SK-N-SH (cell line): ENCODE data around the gene TBX4. TPM values are rescaled to one million over a fixed set of nuclear protein-coding genes. Genes with fewer than 3 reads are reported as not detected.

Source experiments
- CTCF ChIA-PET: fragments of 300-600, 350-600 bp; formaldehyde crosslinking; extraction: SDS; loops from one replicate; lab custom pipeline; 2021; lab: Yijun Ruan, JAX
- POLR2A ChIA-PET: fragments of 350-600 bp; sonication (Branson Sonifier 250); formaldehyde crosslinking; extraction: SDS; loops from one replicate; lab custom pipeline; 2020; ENCODE audit warnings: antibody characterized with exemption, inconsistent platforms; lab: Yijun Ruan, JAX
- DNase-seq: peaks from one replicate; pipeline ENCODE4 v3.0.0; 2012
- H2AFZ ChIP-seq: fragments of 200-600 bp; sonication (generic); 2 replicates; pipeline ENCODE4 v1.8.1; 2016; ENCODE audit warnings: antibody characterized with exemption, mild to moderate bottlenecking, low read depth
- H3F3A ChIP-seq: fragments of 200-600 bp; sonication (generic); replicated peaks from 2 replicates; pipeline ENCODE3; 2016; ENCODE audit warnings: antibody characterized with exemption, mild to moderate bottlenecking; ENCODE audit not compliant: insufficient read depth
- H3K27ac ChIP-seq, 2 experiments: fragments of 200-500 bp in 1 of 2; fragments of 200-600 bp in 1 of 2; sonication (Bioruptor generic) in 1 of 2; sonication (generic), shearing (Covaris generic) in 1 of 2; 2 replicates each; pipeline versions ENCODE4 v1.5.1 to v1.6.1; 2014 to 2016; ENCODE audit warnings: low read depth in 2 of 2, inconsistent platforms in 1 of 2, low read length in 1 of 2, mild to moderate bottlenecking in 1 of 2, mixed read lengths in 1 of 2
- H3K27me3 ChIP-seq: fragments of 200-600 bp; sonication (generic), shearing (Covaris generic); 2 replicates; pipeline ENCODE4 v1.6.1; 2016; ENCODE audit warnings: mixed run types; ENCODE audit not compliant: insufficient read depth
- H3K36me3 ChIP-seq, 2 experiments: fragments of 200-500 bp in 1 of 2; fragments of 200-600 bp in 1 of 2; sonication (Bioruptor generic) in 1 of 2; sonication (generic) in 1 of 2; replicated peaks in 1 of 2; 2 replicates each; pipeline versions ENCODE3 to v1.5.1; 2014 to 2016; ENCODE audit warnings: low read length in 1 of 2, mild to moderate bottlenecking in 1 of 2; ENCODE audit not compliant: insufficient read depth in 2 of 2, control insufficient read depth in 1 of 2
- H3K4me1 ChIP-seq, 2 experiments: fragments of 200-500 bp in 1 of 2; fragments of 200-600 bp in 1 of 2; sonication (Bioruptor generic) in 1 of 2; sonication (generic), shearing (Covaris generic) in 1 of 2; 2 replicates each; pipeline versions ENCODE4 v1.5.1 to v1.6.1; 2014 to 2016; ENCODE audit warnings: low read depth in 1 of 2, low read length in 1 of 2, mixed run types in 1 of 2; ENCODE audit not compliant: insufficient read depth in 2 of 2, control insufficient read depth in 1 of 2
- H3K4me2 ChIP-seq: fragments of 200-600 bp; sonication (generic), shearing (Covaris generic); 2 replicates; pipeline ENCODE4 v1.6.1; 2017; ENCODE audit warnings: mixed run types
- H3K4me3 ChIP-seq, 2 experiments: fragments of 200-500 bp in 1 of 2; fragments of 200-600 bp in 1 of 2; sonication (Bioruptor generic) in 1 of 2; sonication (generic), shearing (Covaris generic) in 1 of 2; 2 replicates each; pipeline versions ENCODE4 v1.5.1 to v1.8.1; 2014 to 2016; ENCODE audit warnings: low read depth in 2 of 2, inconsistent platforms in 1 of 2, low read length in 1 of 2, mild to moderate bottlenecking in 1 of 2, mixed read lengths in 1 of 2, moderate library complexity in 1 of 2
- H3K79me2 ChIP-seq: fragments of 200-600 bp; sonication (generic); 2 replicates; pipeline ENCODE4 v1.8.1; 2017; ENCODE audit warnings: mild to moderate bottlenecking; ENCODE audit not compliant: insufficient read depth
- H3K9ac ChIP-seq: fragments of 200-600 bp; sonication (generic); 2 replicates; pipeline ENCODE4 v1.6.1; 2017; ENCODE audit warnings: mixed run types
- H3K9me2 ChIP-seq: fragments of 200-600 bp; sonication (generic); 2 replicates; pipeline ENCODE4 v1.6.1; 2017; ENCODE audit warnings: mixed run types
- H3K9me3 ChIP-seq: fragments of 200-600 bp; sonication (generic); 2 replicates; pipeline ENCODE4 v1.6.1; 2017; ENCODE audit warnings: mixed run types, mild to moderate bottlenecking, moderate library complexity
- H4K20me1 ChIP-seq: fragments of 200-600 bp; sonication (generic); 2 replicates; pipeline ENCODE4 v1.6.1; 2017; ENCODE audit warnings: mild to moderate bottlenecking, mixed run types; ENCODE audit not compliant: insufficient read depth
- CHD2 ChIP-seq: fragments of 150-350 bp; IDR thresholded peaks from 2 replicates; pipeline ENCODE4 v1.6.1; 2018; ENCODE audit warnings: low read length; ENCODE audit not compliant: partially characterized antibody
- ELF1 ChIP-seq: IDR thresholded peaks from 2 replicates; pipeline ENCODE4 v1.4.0; 2012
- EZH2phosphoT487 ChIP-seq: fragments of 200-600 bp; sonication (generic); IDR thresholded peaks from 2 replicates; pipeline ENCODE4 v1.6.1; 2017; ENCODE audit warnings: low read depth, mixed run types, mild to moderate bottlenecking, antibody characterized with exemption, moderate library complexity, borderline replicate concordance
- FOSL2 ChIP-seq: IDR thresholded peaks from 2 replicates; pipeline ENCODE4 v1.4.0; 2012; ENCODE audit warnings: low read depth, mild to moderate bottlenecking, moderate library complexity, borderline replicate concordance
- FOXM1 ChIP-seq: IDR thresholded peaks from 2 replicates; pipeline ENCODE4 v1.4.0; 2012; ENCODE audit warnings: low read depth, mild to moderate bottlenecking
- IRF3 ChIP-seq: fragments of 150-350 bp; IDR thresholded peaks from 2 replicates; pipeline ENCODE4 v1.6.1; 2016; ENCODE audit warnings: mild to moderate bottlenecking, low read depth, low read length
- JUND ChIP-seq: IDR thresholded peaks from 2 replicates; pipeline ENCODE4 v1.4.0; 2012
- MAX ChIP-seq: IDR thresholded peaks from 2 replicates; pipeline ENCODE4 v1.4.0; 2012; ENCODE audit warnings: low read depth
- MEF2A ChIP-seq: IDR thresholded peaks from 2 replicates; pipeline ENCODE4 v1.4.0; 2012; ENCODE audit warnings: low read depth, borderline replicate concordance
- NFIC ChIP-seq: IDR thresholded peaks from 2 replicates; pipeline ENCODE4 v1.4.0; 2012; ENCODE audit warnings: borderline replicate concordance
- PBX3 ChIP-seq: IDR thresholded peaks from 2 replicates; pipeline ENCODE4; 2012
- REST ChIP-seq: IDR thresholded peaks from 2 replicates; pipeline ENCODE4 v1.6.1; 2012; ENCODE audit warnings: mild to moderate bottlenecking, low read depth, low read length, moderate library complexity
- RFX5 ChIP-seq: IDR thresholded peaks from 2 replicates; pipeline ENCODE4 v1.6.1; 2012; ENCODE audit warnings: mild to moderate bottlenecking, improper control_type of control experiment, low read length
- SIN3A ChIP-seq: IDR thresholded peaks from 2 replicates; pipeline ENCODE4 v1.6.1; 2012; ENCODE audit warnings: low read depth, mild to moderate bottlenecking, low read length, moderate library complexity, borderline replicate concordance
- TEAD4 ChIP-seq: IDR thresholded peaks from 2 replicates; pipeline ENCODE4 v1.4.0; 2012; ENCODE audit warnings: mild to moderate bottlenecking, borderline replicate concordance; ENCODE audit not compliant: insufficient read depth
- USF2 ChIP-seq: fragments of 150-350 bp; IDR thresholded peaks from 2 replicates; pipeline ENCODE4 v1.6.1; 2017; ENCODE audit warnings: antibody characterized with exemption, low read length, low read depth, borderline replicate concordance
- WGBS: methylation state at CpG from one replicate; pipeline ENCODE4 v1.1.6; 2017; ENCODE audit warnings: low lambda C conversion rate; 5-methylcytosine and 5-hydroxymethylcytosine counted together
- polyA plus RNA-seq, 3 experiments: library from polyadenylated mRNA; depleted of rRNA; stranded (reverse); fragments of >200 nt; gene quantifications; 2 replicates each; pipeline ENCODE4 v1.2.3, GENCODE V29; 2012

Gene TBX4
- polyA plus RNA-seq, 1 of the 3 experiments (the other 2 are of a cell fraction): 0.02 TPM

- Histone ChIP-seq H2AFZ (no peak overlapping the region), H4K20me1 (peaks cover 44% of the 10 kb centered on the region), H3K9ac (no peak overlapping the region), H3K27me3 (no peaks in the 10 kb centered on the region), H3F3A (peaks cover 57% of the 10 kb centered on the region), H3K4me1 (peaks cover 15 to 35% of the 10 kb centered on the region in 2 experiments), H3K36me3 (peaks cover 52 to 60% of the 10 kb centered on the region in 2 experiments), H3K4me2 (peak overlapping the region; percentile 10; the same call in 1 of the 2 replicates), H3K9me2 (no peaks in the 10 kb centered on the region), H3K4me3 (no peak overlapping the region), H3K9me3 (no peaks in the 10 kb centered on the region), H3K27ac (peak overlapping the region; percentile 16 to 41; a peak in 2 of 4 replicates), H3K79me2 (peaks cover 47% of the 10 kb centered on the region)
- ChIA-PET POLR2A (no interaction called here), CTCF (interaction anchor here (1.1 to 16.4 kb wide), 3 partner anchors 11 to 688 kb away, joined by 3 to 318 read pairs (median 7); no protein-coding TSS in a partner anchor)
- no peak for TF ChIP-seq SIN3A
- TF ChIP-seq CHD2: no peak
- no peak for TF ChIP-seq JUND
- no peak for TF ChIP-seq IRF3
- no peak for TF ChIP-seq MAX
- no peak for TF ChIP-seq FOXM1
- no peak for TF ChIP-seq MEF2A
- TF ChIP-seq RFX5: no peak
- no peak for TF ChIP-seq NFIC
- no peak for TF ChIP-seq USF2
- TF ChIP-seq ELF1: no peak
- TF ChIP-seq REST: no peak
- no peak for TF ChIP-seq FOSL2
- no peak for TF ChIP-seq TEAD4
- TF ChIP-seq EZH2phosphoT487: no peak
- TF ChIP-seq PBX3: no peak
- WGBS: 94% methylated on average over 31 of the region's 41 CpGs
- DNase-seq: peak; percentile 44
Measured at GRCh38 chr17:61408151-61409041, 43.8 kb upstream of the TBX4 start.
